ENCODE data around the gene UBE2I.
A peak's percentile ranks its signal among the peaks of the same experiment; 100 is the strongest.

UBE2I gene

GRCh38 chr16:1314399-1315068 lies 5.1 kb downstream of the UBE2I start:
- H3K9ac ChIP-seq (ENCODE audit: low read depth, low read length, poor library complexity) = no peak overlapping the region
- no peak overlapping the region for H2AFZ ChIP-seq (ENCODE audit: low read length)
- H3K79me1 ChIP-seq (ENCODE audit: low read depth, low read length) = peaks cover 45% of the 10 kb centered on the region
- H4K91ac ChIP-seq (ENCODE audit: low read depth, low read length, poor library complexity) = no peak overlapping the region
- H3K9me3 ChIP-seq (replicated peaks in 1 of 2; ENCODE audit: control insufficient read depth in 2 of 2, insufficient read depth in 1 of 2, low read depth in 1 of 2, low read length in 2 of 2) = peaks cover 0 to 2% of the 10 kb centered on the region in 2 donors
- H3K4ac ChIP-seq (ENCODE audit: low read length) = no peak overlapping the region
- H3K23ac ChIP-seq (ENCODE audit: low read depth, low read length, poor library complexity) = peak overlapping the region; percentile 55
- no peaks in the 10 kb centered on the region for H3K27me3 ChIP-seq (ENCODE audit: control insufficient read depth in 3 of 3, insufficient read depth in 3 of 3, low read depth in 1 of 3, low read length in 3 of 3)
- H3K4me3 ChIP-seq (ENCODE audit: low read length in 2 of 2) = no peak overlapping the region
- peaks cover 11 to 13% of the 10 kb centered on the region in 2 donors for H3K4me1 ChIP-seq (ENCODE audit: control insufficient read depth in 2 of 2, insufficient read depth in 1 of 2, low read depth in 1 of 2, low read length in 2 of 2)
- H3K36me3 ChIP-seq (replicated peaks in 1 of 2; ENCODE audit: control insufficient read depth in 2 of 2, insufficient read depth in 2 of 2, low read length in 2 of 2) = peaks cover 67 to 92% of the 10 kb centered on the region in 2 donors
- peak overlapping the region; percentile 96 for H4K8ac ChIP-seq (ENCODE audit: low read depth, low read length)
- no peak overlapping the region for H2BK15ac ChIP-seq (ENCODE audit: low read length)
- H2BK5ac ChIP-seq (ENCODE audit: low read length) = peak overlapping the region; percentile 24
- no peak overlapping the region for H3K27ac ChIP-seq (replicated peaks; ENCODE audit: low read length)
- no peak overlapping the region for H2AK5ac ChIP-seq (ENCODE audit: low read depth, low read length)
- WGBS, 2 donors (ENCODE audit: extremely low coverage in 2 of 2, insufficient read length in 2 of 2, insufficient replicate concordance in 1 of 2) = no CpG with 5 or more reads among the region's 28 CpGs
- H2BK12ac ChIP-seq (ENCODE audit: low read length) = no peak overlapping the region
- no peak overlapping the region for H2BK120ac ChIP-seq (ENCODE audit: low read depth, low read length)
- no peak overlapping the region for H3K4me2 ChIP-seq (ENCODE audit: insufficient read depth, low read length, poor library complexity, severe bottlenecking)
- H3K14ac ChIP-seq (ENCODE audit: low read length) = peak overlapping the region; percentile 21
- H3K18ac ChIP-seq (ENCODE audit: low read length) = no peak overlapping the region
- no peak for DNase-seq (ENCODE audit: low spot score)

- WGBS, 2 donors (ENCODE audit: extremely low coverage in 2 of 2, insufficient read length in 2 of 2, insufficient replicate concordance in 1 of 2) = no CpG with 5 or more reads among the region's 46 CpGs
- Histone ChIP-seq H4K91ac (ENCODE audit: low read depth, low read length, poor library complexity) (no peak overlapping the region), H3K18ac (ENCODE audit: low read length) (no peak overlapping the region), H3K4me2 (ENCODE audit: insufficient read depth, low read length, poor library complexity, severe bottlenecking) (no peak overlapping the region), H3K36me3 (replicated peaks in 1 of 2; ENCODE audit: control insufficient read depth in 2 of 2, insufficient read depth in 2 of 2, low read length in 2 of 2) (peaks cover 75 to 99% of the 10 kb centered on the region in 2 donors), H3K4ac (ENCODE audit: low read length) (no peak overlapping the region), H2BK120ac (ENCODE audit: low read depth, low read length) (no peak overlapping the region), H3K9me3 (replicated peaks in 1 of 2; ENCODE audit: control insufficient read depth in 2 of 2, insufficient read depth in 1 of 2, low read depth in 1 of 2, low read length in 2 of 2) (peaks cover 0 to 2% of the 10 kb centered on the region in 2 donors), H4K8ac (ENCODE audit: low read depth, low read length) (no peak overlapping the region), H3K14ac (ENCODE audit: low read length) (no peak overlapping the region), H2BK5ac (ENCODE audit: low read length) (peak overlapping the region; percentile 24), H3K4me3 (ENCODE audit: low read length in 2 of 2) (no peak overlapping the region), H3K79me1 (ENCODE audit: low read depth, low read length) (peaks cover 49% of the 10 kb centered on the region), H3K4me1 (ENCODE audit: control insufficient read depth in 2 of 2, insufficient read depth in 1 of 2, low read depth in 1 of 2, low read length in 2 of 2) (peaks cover 11 to 13% of the 10 kb centered on the region in 2 donors), H2AK5ac (ENCODE audit: low read depth, low read length) (no peak overlapping the region), H3K27ac (replicated peaks; ENCODE audit: low read length) (no peak overlapping the region), H3K23ac (ENCODE audit: low read depth, low read length, poor library complexity) (peak overlapping the region; percentile 55), H2BK12ac (ENCODE audit: low read length) (no peak overlapping the region), H3K27me3 (ENCODE audit: control insufficient read depth in 3 of 3, insufficient read depth in 3 of 3, low read depth in 1 of 3, low read length in 3 of 3) (no peaks in the 10 kb centered on the region), H2AFZ (ENCODE audit: low read length) (no peak overlapping the region), H3K9ac (ENCODE audit: low read depth, low read length, poor library complexity) (peak overlapping the region; percentile 12), H2BK15ac (ENCODE audit: low read length) (no peak overlapping the region)
- no peak for DNase-seq (ENCODE audit: low spot score)
Measured at GRCh38 chr16:1315081-1316032, 5.9 kb downstream of the UBE2I start.

- Histone ChIP-seq H3K4me3 (ENCODE audit: low read length in 2 of 2) (no peak overlapping the region), H2AK5ac (ENCODE audit: low read depth, low read length) (no peak overlapping the region), H2AFZ (ENCODE audit: low read length) (no peak overlapping the region), H4K8ac (ENCODE audit: low read depth, low read length) (no peak overlapping the region), H4K91ac (ENCODE audit: low read depth, low read length, poor library complexity) (no peak overlapping the region), H2BK15ac (ENCODE audit: low read length) (no peak overlapping the region), H3K36me3 (replicated peaks in 1 of 2; ENCODE audit: control insufficient read depth in 2 of 2, insufficient read depth in 2 of 2, low read length in 2 of 2) (peaks cover 81 to 99% of the 10 kb centered on the region in 2 donors), H3K27me3 (ENCODE audit: control insufficient read depth in 3 of 3, insufficient read depth in 3 of 3, low read depth in 1 of 3, low read length in 3 of 3) (no peaks in the 10 kb centered on the region), H3K18ac (ENCODE audit: low read length) (no peak overlapping the region), H3K4me2 (ENCODE audit: insufficient read depth, low read length, poor library complexity, severe bottlenecking) (no peak overlapping the region), H3K9me3 (replicated peaks in 1 of 2; ENCODE audit: control insufficient read depth in 2 of 2, insufficient read depth in 1 of 2, low read depth in 1 of 2, low read length in 2 of 2) (peaks cover 0 to 4% of the 10 kb centered on the region in 2 donors), H3K4me1 (ENCODE audit: control insufficient read depth in 2 of 2, insufficient read depth in 1 of 2, low read depth in 1 of 2, low read length in 2 of 2) (peaks cover 8 to 11% of the 10 kb centered on the region in 2 donors), H3K79me1 (ENCODE audit: low read depth, low read length) (peaks cover 52% of the 10 kb centered on the region), H2BK5ac (ENCODE audit: low read length) (no peak overlapping the region), H3K23ac (ENCODE audit: low read depth, low read length, poor library complexity) (no peak overlapping the region), H3K27ac (replicated peaks; ENCODE audit: low read length) (no peak overlapping the region), H3K9ac (ENCODE audit: low read depth, low read length, poor library complexity) (no peak overlapping the region), H3K4ac (ENCODE audit: low read length) (no peak overlapping the region), H3K14ac (ENCODE audit: low read length) (no peak overlapping the region), H2BK12ac (ENCODE audit: low read length) (no peak overlapping the region), H2BK120ac (ENCODE audit: low read depth, low read length) (no peak overlapping the region)
- WGBS, 2 donors (ENCODE audit: extremely low coverage in 2 of 2, insufficient read length in 2 of 2, insufficient replicate concordance in 1 of 2) = no CpG with 5 or more reads among the region's 14 CpGs
- no peak for DNase-seq (ENCODE audit: low spot score)
Measured at GRCh38 chr16:1316033-1316405, 6.6 kb downstream of the UBE2I start.

Measured in neuronal stem cell (in vitro differentiated cells).